CD4-positive, alpha-beta T cell treated with Interferon alpha-2 for 1 hour (primary cell): ENCODE results near the gene BAD.
"Not testable (repeated sequence)": the region's sequence is repeated elsewhere in the genome, so short reads cannot be mapped to it uniquely, and the experiment has no call there.

Experiments
- DNase-seq, 2 donors: peaks; one replicate each; pipeline ENCODE4 v3.0.0-alpha.2; 2020 to 2022

Gene BAD

DNA sequence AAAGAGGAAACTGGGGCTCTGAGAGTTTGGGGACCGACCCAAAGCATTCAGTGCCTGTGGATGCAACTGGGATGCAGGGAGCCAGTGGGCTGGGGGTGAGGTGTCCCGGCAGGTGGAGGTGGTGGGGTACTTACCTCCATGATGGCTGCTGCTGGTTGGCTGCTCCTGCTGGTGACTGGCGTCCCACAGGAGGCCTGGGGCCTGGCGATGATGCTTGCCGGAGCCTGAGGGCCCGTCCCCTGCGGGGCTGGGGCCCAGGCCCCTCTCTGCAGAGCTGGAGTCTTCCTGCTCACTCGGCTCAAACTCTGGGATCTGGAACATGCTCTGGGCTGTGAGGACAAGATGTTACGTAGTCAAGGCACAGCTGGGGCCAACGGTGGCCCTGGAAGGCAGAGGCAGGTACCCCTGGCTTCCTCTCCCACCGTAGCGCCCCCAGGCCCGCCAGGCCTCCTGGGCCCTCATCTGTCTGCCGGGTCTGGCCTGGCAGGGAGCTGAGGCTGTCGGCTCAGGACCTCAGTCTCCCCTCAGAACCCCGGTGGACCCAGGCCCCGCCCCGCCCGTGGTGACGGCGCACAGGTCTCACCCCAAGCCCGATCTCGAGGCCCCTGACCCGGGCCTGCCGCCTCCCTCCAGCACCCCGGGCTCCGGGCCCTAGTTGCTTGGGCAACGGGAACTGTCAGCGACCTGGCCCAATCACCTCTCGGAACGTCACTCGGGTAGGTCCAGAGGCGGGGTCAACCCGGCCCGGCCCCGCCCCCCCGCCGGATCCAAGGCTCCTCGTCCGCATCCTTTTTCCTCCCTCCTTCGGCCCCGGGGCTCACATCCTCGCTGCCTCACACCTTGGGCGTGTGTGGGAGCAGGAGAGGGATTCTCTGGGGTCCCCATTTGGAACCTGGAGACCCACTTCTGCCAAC, at the start of gene BAD:
Gene BAD, minus strand, starts transcription at position 618 of the 914 bp plus-strand sequence. Its CDS starts 297 bp downstream, at position 321.
- peak; percentile 94 to 95 for DNase-seq

DNA sequence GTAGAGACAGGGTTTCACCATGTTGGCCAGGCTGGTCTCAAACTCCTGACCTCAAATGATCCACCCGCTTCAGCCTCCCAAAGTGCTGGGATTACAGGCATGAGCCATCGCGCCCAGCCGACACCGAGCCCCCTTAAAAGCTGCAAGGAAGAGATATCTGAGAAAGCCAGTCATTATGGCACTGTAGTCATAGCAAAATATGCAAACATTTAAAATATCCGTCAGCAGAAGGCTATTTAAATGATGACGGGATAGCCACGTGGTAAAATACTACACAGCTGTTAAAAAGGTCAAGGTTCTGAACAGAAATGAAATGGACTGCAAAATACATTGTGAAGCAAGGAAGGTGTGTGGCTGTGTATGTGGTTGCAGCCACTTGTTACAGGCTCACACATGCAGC, 49.1 kb upstream of the BAD start:
- no peak for DNase-seq

GRCh38 chr11:64331569-64332371, 47.3 kb upstream of the BAD start:
- DNase-seq: peak; percentile 75 to 80

GRCh38 chr11:64330888-64331287, 46.4 kb upstream of the BAD start:
- DNase-seq: no peak

- no peak for DNase-seq
These were observed 43.5 kb upstream of the BAD start for GRCh38 chr11:64327993-64328392.

DNA sequence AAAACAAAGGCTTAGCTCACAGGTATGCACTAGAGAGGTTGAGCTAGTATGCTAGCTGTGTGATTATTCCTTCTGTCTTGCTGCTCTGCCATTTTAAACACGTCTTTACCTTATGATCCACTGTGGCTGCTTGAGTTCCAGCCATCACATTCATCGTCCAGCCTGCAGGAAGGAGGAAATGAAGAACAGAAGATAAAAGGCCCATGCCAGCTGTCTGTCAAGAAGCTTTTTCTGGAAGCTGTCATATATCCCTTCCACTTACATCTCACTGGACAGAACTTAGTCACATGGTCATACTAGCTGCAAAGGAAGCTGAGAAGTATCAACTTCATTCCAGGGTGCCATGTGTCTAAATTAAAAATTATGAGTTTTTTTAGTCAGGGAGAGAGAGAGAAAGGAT, 42.9 kb upstream of the BAD start:
- no peak for DNase-seq

DNA sequence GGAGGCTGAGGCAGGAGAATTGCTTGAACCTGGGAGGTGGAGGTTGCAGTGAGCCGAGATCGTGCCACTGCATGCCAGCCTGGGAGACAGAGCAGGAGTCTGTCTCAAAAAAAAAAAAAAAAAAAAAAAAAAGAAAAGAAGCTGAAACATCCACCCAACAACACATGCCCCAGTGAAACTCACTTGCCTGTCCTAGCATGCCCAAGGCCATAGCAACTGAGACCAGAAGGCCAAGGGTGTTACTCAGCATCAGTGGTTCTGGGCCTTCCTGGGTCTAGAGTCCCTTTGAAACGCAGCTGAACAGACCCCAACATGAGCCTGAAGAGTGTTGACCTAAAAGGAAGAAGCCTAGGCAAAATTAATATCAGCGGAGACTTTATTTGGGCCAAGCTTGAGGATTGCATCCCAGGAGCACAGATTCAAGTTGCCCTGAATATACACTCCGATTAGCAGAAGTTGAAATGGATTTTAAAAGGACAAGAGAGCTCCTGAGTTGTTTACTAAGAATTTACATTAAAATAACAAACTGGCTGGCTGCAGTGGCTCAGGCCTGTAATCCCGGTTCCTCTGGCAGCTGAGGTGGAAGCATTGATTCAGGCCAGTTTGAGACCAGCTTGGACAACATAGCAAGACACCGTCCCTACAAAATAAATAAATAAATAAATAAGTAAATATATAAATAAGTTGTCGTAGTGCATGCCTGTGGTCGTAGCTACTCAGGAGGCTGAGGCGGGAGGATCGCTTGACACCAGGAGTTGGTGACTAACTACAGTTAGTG, 40.4 kb upstream of the BAD start:
- DNase-seq: no peak

DNA sequence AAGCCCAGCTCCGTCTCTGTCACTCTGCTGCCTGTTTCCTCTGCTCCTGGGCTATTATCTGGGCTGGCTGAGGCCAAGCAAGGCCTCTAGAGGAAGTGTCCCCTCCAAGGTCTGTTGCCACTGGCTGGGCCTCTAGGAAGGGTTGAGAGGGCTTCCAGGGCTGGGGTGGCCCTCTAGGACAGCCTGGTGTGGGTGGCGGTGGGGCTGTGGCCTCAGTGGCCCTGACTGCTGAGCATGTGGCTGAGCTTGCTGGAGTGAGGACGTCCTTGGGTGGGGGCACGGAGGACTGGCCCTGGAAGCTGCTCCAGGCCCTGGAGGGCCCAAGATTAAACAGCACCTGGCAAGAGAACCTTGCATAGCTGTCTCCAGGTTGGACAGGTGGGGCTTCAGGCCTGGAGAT, 39.5 kb upstream of the BAD start:
- DNase-seq: not testable (repeated sequence)

GRCh38 chr11:64323373-64323772, 38.9 kb upstream of the BAD start:
- no peak for DNase-seq

GRCh38 chr11:64322925-64323260, 38.4 kb upstream of the BAD start:
- no peak for DNase-seq

- no peak for DNase-seq
These were observed 37.1 kb upstream of the BAD start for GRCh38 chr11:64321533-64321932.

GRCh38 chr11:64321026-64321425, 36.6 kb upstream of the BAD start:
- no peak for DNase-seq

- DNase-seq: no peak
These were observed 36.1 kb upstream of the BAD start for GRCh38 chr11:64320556-64320955.

DNA sequence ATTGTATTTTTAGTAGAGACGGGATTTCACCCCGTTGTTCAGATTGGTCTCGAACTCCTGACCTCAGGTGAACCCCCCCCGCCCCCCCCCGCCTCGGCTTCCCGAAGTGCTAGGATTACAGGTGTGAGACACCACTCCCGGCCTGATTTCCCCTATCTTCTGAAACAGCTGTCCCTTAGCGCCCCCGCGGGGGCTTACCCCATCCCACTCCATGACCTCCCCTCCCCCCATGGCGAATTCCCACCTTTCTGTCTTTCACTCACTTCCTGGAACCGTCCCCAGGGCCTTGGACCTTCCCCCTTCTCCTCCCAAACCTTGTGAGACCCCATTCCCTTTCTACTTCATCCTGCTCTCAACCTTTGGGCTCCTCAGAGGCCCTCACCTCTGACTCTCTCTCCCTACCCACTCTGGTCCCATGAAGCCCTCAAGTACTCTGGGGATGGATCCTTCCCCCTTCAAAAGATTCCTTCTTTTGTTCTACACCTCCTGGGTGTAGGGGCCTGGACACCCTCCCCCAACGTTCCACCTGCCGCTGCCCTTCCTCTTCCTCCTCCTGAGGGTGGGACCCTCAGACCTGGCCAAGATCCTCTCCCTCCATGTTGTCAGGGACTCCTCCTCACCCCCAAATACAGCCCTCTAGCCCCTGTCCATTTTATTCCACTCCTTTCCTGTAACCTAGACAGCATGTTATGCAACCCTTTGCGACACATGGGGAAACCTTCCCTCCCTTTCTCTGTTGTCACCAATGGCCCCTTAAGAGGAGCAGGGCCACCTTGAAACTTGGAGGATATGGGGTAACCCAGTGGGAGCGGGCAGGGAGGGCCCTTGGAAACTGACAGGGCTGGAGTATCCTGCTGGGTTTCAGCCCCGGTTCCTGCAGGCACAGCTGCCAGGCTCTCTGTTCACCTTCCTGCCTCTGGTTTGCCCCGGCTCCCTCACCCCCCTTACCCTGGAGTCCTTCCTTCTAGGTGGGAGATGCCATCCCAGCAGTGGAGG, 34.6 kb upstream of the BAD start:
- no peak for DNase-seq

- peak; percentile 97 for DNase-seq
These were observed 33.7 kb upstream of the BAD start, which contains the start of gene PRDX5 for GRCh38 chr11:64317961-64318765. TSS of gene PRDX5 (plus strand) at chr11:64318121. CDS start at chr11:64318216, 95 bp downstream.

GRCh38 chr11:64317325-64317960, 33.0 kb upstream of the BAD start, which contains the start of gene TRMT112:
TSS of gene TRMT112 (minus strand) at chr11:64317559. CDS start at chr11:64317526, 33 bp downstream.
- DNase-seq: peak; percentile 96 to 99

- DNase-seq: peak; percentile 45 to 53
These were observed 32.3 kb upstream of the BAD start for GRCh38 chr11:64316672-64317324.

GRCh38 chr11:64315667-64316526, 31.4 kb upstream of the BAD start:
- DNase-seq: not testable (repeated sequence)
